Sciatic nerve (tissue), 2 donors: ENCODE data around the gene SORD. TPM values are rescaled to one million over a fixed set of nuclear protein-coding genes. Genes with fewer than 3 reads are reported as not detected.
"Not testable (repeated sequence)": the region's sequence is repeated elsewhere in the genome, so short reads cannot be mapped to it uniquely, and the experiment has no call there.

Experiments used
- ATAC-seq: fragments of 200-7000 bp; cut with Tn5 transposase; one replicate; pipeline ENCODE4 v1.9.1; 2020; ENCODE audit warnings: mild to moderate bottlenecking, moderate library complexity
- DNase-seq: peaks from one replicate; pipeline ENCODE4 v3.0.0-alpha.2; 2020; ENCODE audit warnings: low spot score
- intact Hi-C: fragments of 100-400 bp; cut with DNase I; formaldehyde crosslinking; loops from one replicate; pipeline ENCODE4 v1.14.2; 2022
- total RNA-seq: library from RNA; stranded (reverse); fragmentation: NEBNext Ultra II Directional; extraction: Animal tissue kit (Norgen Biotek cat#: 25700); gene quantifications from one replicate; pipeline ENCODE4 v1.2.1, GENCODE V29; 2021
- donor health status: DM: no; HTN: no; CAD: no.
- donor health status: DM: no; HTN: no; CAD: no.

Gene SORD
- 15.4 TPM for total RNA-seq

DNA sequence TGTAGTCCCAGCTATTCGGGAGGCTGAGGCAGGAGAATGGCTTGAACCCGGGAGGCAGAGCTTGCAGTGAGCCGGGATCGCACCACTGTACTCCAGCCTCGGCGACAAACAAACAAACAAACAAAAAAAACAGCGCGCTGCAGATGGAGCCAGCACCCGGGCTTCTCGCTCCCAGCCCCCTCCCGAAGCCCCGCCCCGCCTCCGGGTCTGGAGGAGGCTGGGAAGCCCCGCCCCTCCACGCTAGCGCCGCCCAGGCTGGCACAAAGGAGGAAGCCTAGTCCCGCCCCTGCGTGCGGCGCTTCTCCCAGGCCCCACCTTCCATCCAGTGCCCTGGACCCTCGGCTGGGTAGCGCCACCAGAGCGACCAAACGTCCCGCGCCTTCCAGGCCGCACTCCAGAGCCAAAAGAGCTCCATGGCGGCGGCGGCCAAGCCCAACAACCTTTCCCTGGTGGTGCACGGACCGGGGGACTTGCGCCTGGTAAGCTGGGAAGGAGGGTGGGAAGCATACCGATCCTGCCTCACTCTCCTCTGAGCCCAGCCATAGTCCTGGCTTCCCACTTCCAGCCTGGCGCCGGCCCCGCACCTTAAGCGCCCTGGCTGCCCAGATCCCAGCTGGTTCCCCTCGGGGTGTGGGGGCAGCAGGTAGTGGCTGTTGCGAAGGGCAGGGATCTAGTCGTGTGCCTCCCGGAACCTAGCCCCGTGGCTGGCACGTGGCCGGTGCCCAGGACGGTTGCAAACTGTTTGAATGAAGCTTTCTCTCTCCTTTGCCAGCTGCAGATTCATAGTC is at the start of gene SORD:
Gene SORD (plus strand): TSS at position 325 of the 788 bp plus-strand sequence. CDS start 89 bp downstream, at position 414.
- ATAC-seq, result peak; percentile 100
- intact Hi-C loops, result no loop called here
- DNase-seq, result peak; percentile 97

DNA sequence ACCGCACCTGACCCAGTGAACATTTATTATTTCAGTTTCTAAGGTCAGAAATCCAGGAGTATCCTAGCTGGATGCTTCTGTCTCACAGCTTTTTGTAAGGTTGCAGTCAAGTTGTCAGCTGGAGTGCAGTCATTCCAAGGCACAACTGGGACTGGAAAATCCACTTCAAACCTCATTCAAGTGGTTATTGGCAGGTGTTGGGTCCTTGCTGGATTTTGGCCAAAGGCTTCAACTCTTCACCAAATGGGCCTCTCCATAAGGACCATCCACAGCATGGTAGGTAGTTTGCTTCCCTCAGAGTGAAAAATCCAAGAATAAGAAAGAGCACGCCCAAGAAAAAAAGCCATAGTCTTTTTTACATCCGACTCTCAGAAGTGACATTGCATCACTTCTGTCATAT is 46.8 kb upstream of the SORD start:
- DNase-seq, ATAC-seq, intact Hi-C loops: not testable (repeated sequence)

DNA sequence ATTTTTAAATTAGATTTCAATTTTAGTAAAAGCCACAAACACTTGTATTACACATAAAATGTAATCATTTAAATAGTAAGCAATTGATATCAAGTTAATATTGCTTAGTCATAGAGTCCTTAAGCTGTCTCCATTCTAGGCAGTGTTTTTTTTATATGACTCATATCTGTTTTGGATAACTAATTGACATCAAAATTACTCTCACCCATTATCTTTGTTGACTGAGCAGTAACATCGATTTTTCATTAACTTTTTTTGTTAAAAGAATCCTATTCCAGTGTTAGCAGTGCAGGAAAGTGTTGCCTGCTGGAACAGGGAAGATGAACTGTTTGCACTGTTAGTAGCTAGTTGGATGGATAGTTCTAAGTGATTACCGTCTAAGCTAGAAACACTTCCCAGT is 45.2 kb upstream of the SORD start:
- intact Hi-C loops, DNase-seq: not testable (repeated sequence)

DNA sequence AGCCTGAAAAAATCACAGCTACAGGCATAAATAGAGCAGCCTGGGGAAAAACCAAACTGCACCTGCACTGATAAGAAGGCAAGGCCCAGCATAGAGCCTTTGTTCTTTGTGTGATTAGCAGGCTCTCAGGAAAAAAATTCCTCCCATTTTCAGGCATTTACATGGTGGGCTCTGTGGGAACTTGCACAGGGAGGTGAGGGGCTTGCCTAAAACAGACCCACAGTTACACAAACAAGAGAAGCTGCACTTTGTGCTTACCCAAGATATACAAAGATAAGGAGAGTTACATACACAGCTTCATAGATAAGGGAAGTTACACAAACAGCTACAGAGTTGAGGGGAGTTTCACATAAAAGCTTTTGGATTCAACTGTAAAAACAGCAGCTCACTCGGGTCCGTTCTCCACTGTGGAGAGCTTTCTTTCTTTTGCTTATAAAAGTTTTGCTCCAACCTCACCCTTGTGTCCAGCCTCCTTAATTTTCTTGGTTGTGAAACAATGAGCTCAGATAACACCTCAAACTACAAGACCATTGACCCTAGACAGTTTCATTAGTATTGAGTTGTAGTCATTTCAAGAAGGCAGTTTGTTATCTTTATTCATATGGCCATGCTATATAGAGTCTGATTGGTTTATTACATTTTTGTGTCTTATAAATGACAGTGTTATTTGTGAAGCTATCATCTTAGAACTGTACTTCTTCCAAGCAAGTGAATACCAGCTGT is 43.2 kb upstream of the SORD start:
- intact Hi-C loops, ATAC-seq, DNase-seq: not testable (repeated sequence)

More for the DNA sequence above, 45.2 kb upstream of the SORD start:
- not testable (repeated sequence) for ATAC-seq

DNA sequence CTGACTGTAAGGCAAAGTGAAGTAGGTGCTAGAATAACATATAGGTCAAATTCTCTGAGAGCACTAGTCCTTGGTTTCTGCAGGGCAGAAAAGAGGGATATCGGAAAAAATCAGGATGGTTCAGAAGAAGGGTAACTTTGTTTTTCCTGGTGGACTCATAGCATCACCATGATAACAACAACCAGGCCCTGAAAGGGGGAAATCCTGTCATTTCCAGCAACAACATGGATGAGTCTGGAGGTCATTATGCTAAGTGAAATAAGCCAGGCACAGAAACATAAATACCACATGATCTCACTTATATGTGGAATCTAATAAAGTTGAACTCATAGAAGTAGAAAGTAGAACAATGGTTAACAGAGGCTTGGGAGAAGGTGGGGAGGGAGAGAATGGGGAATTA is 38.9 kb upstream of the SORD start:
- ATAC-seq, intact Hi-C loops, DNase-seq: not testable (repeated sequence)

DNA sequence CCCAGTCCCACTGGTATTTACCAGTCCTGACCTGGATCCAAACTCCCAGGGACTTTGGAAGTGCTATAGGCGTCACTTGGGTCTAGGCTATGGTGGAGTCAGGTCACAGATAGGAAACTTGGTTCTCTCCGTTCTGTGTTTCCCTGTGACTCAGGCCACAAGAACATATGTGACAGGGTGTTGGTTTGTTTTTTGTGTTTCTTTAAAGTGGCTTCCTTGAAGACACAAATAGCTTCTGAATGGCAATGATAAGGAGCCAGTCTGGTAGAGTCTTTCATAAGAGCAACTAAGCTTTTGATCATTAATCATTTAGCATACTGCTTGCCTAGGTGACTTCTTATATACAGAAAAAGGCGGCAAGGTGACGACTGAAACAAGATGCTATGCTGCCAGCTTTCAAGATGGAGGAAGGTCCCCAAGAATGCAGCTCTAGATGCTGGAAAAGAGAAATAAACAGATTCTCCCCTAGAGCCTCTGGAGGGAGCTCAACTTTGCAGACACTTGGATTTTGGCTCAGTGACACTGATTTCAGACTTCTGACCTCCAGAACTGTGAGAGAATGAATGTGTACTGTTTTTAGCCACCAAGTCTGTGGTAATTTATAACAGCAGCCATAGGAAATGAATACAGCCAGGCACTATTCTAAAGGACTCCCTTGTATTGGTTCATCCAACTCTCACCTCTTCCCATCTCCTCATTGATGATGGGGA is 36.5 kb upstream of the SORD start:
- DNase-seq, intact Hi-C loops, ATAC-seq: not testable (repeated sequence)

DNA sequence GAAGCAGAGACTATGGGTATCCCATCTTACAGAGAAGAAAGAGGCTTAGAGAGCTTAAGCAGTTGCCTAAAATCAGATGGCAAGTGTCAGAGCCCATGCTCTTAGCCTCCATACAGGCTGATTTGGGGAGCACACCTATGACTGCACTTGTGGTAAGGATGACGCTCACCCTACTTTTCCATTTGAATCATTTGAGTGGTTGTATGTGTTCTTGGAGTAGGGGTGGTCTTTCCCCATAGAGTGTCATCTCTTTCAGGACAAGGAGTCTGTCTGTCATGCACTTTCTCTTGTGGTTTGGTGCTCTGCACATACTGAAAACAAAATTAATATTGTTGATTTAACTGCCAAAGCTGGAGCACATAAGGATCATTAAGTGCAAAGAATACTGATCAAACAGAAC is 35.3 kb upstream of the SORD start:
- intact Hi-C loops, ATAC-seq, DNase-seq: not testable (repeated sequence)

DNA sequence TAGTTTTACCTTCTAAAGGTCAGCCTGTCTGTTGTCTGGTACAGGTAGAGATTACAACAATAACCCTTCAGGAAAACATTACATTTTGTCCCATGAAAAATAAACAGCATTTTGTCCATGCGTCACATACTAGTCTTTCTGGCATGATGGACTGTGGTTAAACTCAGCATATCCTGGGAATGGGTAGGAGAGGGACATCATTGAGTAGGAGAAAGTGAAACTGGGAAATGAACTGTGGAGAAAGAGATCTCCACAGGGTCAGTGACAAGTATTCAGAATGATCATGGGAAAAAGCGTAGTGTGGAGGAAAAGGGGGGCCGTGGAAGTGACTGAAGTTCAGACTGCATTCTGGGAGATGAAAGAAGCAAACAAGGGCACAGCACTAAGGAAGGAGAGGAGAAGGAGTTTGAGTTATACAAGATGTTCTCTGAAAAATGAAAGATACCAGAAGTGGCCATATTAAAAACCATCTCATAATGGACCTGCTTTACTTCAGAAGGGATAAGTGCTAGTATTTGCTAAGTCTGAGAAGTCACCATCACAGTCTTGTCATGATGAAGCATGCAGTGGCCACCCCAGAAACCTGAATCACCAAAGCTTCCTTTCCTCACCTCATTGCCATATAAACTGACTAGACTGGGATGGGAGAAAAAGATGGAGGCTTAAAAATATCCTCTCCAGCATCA is 34.7 kb upstream of the SORD start:
- ATAC-seq, intact Hi-C loops, DNase-seq: not testable (repeated sequence)

DNA sequence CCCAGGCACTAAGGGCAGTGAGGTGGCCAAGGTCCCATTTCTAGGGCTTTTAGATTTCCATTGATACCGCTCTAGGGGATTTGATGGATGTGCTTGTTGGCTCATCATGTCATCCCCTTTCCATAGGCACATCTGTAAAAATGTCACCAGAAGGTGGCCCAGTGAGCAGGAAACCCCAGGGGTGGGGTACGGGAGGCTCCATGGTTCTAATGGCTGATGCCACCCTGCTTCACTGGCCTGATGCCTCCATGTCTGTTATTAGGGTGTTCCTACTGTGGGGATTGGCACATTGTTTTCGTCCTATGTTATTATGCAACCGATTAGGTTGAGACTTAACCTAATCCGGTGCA is 34.1 kb upstream of the SORD start:
- ATAC-seq, DNase-seq, intact Hi-C loops: not testable (repeated sequence)

DNA sequence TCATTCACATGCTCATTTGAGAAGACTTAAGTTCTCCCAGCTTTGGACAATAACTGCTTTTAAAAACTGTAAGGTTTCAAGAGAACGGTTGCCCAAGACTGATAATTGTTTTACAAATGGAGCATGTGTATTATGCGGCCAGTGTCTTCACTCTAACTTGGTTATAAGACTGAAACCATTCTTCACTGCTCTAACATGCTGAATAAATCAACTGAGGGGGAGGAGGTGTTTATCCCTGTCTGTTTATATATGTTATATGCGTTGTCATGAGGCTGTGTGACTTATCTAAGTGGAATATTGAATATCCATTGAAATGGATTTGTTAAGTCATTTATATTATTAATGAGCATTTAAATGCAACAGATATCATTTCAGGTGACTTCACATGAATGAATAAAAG is 25.4 kb upstream of the SORD start:
- DNase-seq, intact Hi-C loops, ATAC-seq: not testable (repeated sequence)

DNA sequence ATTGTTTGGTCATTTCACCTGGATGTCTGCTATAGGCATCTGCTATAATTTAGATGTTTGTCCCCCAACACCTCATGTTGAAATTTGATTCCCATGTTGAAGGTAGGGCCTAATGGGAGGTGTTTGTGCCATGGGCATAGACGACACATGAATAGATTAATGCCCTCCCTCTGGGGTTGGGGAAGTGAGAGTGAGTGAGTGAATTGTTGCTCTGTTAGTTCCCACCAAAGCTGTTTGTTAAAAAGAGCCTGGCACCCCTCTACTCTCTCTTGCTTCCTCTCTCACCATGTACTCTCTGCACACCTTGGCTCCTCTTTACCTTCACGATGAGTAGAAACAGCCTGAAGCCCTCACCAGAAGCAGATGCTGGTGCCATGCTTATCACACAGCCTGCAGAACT is 23.9 kb upstream of the SORD start:
- intact Hi-C loops, result no loop called here
- ATAC-seq, result no peak
- DNase-seq, result no peak

DNA sequence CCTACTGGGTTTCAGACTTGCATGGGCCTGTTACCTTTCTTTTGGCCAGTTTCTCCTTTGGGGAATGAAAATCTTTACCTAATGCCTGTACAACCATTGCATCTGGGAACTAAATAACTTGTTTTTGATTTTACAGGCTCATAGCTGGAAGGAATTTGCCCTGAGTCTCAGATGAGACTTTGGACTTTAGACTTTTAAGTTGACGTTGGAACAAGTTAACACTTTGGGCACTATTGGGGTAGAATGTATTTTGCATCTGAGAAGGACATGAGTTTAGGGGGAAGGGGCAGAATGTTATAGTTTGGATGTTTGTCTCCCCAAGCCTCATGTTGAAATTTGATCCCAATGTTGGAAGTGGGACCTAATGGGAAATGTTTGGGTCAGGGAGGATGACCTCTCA is 21.8 kb upstream of the SORD start:
- ATAC-seq, intact Hi-C loops, DNase-seq: not testable (repeated sequence)

DNA sequence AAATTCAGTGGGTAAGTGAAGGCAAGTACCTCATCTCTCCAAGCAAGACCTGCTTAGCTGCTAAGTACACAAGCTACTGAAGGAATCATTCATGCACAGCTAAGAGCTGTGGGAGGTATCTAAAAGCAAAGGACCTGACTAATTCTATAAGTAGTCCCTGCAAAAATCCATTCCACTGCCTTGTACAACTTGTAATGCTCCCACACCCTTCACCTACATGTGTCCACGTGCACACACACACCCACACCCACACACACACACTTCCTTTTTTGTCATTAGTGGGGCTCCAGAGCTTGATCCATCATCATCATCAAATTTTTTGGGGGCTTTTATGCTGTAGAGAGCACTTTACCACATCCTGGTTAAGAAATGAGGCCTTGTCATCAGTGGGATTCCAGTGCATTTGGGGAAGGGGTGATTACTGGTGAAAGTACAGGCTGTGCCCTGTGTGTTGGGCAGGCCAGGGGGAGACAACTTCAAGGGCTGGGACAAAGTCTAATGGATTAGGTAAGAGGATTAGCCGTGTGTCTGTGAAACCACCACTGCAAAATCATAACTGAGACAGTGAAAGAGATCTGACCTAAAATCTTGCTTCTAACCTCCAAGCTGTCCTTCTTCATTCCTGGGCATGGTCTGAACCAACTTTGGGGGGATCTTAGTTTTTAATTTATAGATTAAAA is 19.1 kb upstream of the SORD start:
- DNase-seq, ATAC-seq, intact Hi-C loops: not testable (repeated sequence)

DNA sequence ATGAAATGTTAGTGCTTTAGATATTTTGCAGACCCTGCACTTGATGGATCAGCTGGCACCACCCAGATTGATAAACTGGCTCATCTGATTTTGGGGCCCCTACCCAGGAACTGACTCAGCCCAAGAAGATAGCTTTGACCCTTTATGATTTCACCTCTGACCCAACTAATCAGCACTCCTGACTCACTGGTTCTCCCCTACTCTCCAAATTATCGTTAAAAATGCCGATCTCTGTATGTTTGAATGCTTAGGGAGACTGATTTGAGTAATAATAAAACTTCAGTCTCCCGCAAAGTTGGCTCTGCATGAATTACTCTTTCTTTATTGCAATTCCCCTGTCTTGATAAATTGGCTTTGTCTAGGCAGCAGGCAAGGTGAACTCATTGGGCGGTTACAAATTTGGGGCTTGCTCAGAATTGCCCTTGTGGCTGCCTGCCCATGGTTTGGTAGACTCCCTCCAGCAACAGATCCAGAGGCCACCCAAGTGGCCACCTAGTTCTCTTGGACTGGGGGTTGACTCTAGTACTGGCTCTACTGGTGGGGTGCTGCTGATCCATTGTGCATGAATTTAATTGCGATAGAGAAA is 18.3 kb upstream of the SORD start:
- DNase-seq, intact Hi-C loops, ATAC-seq: not testable (repeated sequence)

DNA sequence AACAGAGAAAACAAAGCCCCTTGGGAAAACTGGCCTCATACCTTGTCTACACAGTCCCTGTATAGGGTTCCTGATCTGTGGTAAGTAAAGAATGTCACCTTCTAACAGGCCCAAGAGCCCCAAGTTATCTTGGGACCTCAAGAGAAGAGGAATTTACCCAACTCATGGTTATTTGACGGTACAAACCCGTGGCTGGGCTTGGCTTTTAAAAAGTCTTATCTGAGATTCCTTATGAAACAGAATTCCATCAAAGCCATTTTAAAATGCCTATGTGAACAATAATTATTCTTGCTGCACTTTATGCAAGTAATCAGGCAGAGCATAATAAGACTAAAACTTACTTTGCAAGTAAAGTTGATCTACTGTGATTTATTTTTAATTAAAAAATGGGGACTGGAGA is 13.9 kb upstream of the SORD start:
- intact Hi-C loops, result no loop called here
- ATAC-seq (no peak), DNase-seq (no peak)

DNA sequence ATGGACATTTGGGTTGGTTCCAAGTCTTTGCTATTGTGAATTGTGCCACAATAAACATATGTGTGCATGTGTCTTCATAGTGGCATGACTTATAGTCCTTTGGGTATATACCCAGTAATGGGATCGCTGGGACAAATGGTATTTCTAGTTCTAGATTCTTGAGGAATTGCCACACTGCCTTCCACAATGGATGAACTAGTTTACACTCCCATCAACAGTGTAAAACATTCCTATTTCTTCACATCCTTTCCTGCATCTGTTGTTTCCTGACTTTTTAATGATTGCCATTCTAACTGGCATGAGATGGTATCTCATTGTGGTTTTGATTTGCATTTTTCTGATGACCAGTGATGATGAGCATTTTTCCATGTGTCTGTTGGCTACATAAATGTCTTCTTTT is 7.9 kb upstream of the SORD start:
- intact Hi-C loops, ATAC-seq, DNase-seq: not testable (repeated sequence)

DNA sequence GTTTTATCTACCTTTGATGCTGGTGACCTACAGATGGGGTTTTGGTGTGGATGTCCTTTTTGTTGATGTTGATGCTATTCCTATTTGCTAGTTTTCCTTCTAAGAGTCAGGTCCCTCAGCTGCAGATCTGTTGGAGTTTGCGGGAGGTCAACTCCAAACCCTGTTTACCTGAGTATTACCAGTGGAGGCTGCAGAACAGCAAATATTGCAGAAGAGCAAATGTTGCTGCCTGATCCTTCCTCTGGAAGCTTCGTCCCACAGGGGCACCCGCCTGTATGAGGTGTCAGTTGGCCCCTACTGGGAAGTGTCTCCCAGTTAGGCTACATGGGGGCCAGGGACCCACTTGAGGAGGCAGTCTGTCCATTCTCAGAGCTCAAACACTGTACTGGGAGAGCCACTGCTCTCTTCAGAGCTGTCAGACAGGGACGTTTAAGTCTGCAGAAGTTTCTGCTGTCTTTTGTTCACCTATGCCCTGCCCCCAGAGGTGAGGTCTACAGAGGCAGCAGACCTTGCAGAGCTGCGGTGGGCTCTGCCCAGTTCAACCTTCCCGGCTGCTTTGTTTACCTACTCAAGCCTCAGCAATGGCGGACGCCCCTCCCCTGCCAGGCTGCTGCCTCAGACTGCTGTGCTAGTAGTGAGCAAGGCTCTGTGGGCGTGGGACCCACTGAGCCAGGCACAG is 2.6 kb upstream of the SORD start:
- intact Hi-C loops, DNase-seq, ATAC-seq: not testable (repeated sequence)
